HK-2 (cell line): ENCODE measurements around the gene PIRT.

Experiments used
- DNase-seq: peaks from one replicate; pipeline ENCODE4 v3.0.0-alpha.2; 2018; ENCODE audit not compliant: unreplicated experiment

The PIRT gene

DNA sequence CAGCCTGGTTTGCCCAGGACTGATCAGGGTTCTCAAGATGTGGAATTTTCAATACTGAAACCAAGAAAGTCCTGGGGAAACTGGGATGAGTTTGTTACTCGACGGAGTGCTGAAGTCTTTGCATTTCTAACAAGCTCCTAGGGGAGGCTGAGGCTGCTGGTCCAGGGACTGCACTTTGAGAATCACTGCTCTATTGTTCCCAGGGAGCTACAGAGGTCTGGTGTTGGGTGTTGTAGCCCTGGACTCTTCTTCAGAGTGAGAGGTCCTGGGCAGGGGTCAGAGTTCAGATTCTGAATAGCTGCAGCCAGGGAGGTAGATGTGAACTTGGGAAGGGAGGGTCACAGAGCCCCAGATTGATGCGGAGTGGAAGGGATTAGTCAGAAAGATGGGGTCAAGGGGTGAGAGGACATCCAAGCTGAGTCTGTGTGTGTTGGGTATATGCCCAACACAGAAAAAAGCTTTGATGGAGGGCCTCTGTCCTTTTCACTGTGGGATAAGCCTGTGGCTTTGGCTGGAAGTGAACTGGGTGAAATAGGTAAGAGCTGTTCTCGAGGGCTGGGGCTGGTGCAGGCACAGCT, 48.1 kb downstream of the PIRT start:
- DNase-seq: no peak

DNA sequence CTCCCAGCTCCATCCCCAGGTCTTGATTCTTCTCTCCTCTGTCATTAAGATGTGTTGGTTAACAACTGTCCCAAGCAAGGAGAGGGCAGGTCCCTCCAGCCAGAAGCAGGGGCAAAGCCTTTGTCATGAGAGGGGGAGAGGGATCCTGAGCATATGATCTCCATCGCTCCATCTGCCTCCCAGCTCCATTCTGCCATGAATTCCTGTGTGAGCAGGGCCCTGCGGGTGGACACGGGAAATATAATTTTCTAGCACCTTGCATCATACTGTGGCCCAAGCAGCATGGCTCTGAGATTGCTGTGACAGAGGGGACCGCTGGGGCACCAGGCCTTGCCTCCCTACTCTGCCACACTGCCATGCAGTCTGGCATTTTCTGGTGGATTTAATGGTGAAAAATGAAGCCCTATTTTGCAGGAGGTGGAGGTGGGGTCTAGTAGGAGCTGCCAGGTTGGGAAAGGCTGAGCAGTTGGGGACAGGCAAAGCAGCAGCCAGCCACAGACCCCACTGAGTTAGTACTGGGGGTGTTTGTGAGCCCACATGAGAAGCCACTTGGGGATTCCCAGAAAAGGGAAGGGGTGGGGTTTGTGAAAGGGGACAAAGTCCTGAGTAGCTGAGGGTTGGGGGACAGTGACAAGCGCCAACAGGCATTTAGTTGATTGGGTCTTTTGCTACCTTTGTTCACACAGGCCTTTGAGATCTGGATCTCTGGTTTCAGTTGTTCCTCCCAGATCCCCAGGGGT, 50.4 kb downstream of the PIRT start:
- no peak for DNase-seq

DNA sequence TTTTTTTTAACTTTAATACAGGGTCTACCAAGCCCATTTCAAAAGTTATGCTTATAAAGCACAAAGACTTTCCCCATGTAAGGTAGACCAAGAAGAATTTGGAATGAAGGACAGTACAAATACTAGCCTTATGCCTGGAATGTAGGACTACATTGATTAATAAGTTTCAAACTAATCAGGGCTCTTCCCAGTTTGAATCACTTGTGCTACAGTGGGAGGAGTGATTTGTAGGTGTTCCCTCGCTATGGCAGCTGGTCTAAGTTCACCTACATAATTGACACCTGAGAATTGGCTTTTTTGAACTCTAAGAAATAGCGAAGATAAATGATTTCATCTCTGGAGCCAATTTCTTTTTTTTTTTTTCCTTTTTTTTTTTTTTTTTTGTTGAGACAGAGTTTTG, 52.6 kb downstream of the PIRT start:
- DNase-seq: no peak

DNA sequence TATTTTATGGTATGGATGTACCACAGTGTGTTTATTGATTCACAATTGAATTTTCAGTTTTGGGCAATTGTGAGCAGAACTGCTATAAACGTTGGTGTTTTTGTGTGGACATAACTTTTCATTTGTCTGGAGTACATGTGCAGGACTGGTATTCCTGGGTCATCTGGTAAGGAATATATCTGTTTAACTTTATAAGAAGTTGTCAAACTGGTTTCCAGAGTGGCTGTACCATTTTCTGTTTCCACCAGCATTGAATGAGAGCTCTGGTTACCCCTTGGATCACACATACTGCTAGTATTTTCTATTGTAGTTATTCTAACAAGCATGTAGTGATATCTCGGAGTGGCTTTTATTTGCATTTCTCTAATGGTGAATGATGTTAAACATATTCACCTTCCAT, 58.3 kb downstream of the PIRT start:
- DNase-seq: no peak

DNA sequence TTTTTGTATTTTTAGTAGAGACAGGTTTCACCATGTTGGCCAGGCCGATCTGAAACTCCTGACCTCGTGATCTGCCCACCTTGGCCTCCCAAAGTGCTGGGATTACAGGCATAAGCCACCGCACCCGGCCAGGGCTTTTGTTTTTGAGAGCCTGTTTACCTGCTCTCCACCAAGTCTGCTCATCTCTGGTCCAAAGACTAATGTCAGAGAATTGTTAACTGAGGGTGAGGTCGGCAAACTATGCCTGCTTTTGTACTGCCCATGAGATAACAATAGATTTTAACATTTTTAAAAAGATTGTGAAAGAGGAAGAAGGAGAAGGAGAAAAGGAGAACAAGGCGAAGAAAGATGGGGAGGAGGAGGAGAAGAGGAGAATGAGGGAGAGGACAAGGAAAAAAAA, 60.0 kb downstream of the PIRT start:
- DNase-seq: no peak

DNA sequence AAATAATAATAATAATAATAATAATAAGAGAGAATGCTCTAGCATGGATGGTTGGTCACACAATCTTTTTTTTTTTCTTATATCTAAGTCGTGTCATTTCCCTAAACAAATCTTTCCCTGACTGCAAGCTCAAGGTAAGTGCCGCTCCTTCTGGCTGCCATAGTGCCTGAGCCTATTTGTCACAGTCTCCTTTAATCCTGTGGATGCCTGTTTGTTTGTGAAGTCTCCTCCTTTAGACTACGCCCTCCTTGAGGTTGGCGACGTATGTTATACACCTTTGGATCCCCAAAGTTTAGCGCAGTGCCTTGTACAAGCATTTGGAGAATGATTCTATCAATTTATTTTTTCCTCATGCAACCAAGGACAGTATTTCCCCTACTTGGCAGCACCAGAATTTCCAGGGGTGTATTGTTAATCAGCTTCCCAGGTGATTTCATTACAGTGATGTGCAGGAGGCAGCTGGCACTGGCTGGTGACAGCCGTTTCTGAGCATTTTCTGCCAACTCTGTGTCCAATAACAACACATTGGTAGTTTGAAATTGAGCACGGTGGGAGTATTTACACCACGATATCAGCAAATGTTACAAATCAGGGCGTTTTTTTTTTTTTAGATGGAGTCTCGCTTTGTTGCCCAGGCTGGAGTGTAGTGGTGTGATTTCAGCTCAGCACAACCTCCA, 60.6 kb downstream of the PIRT start:
- DNase-seq: no peak

DNA sequence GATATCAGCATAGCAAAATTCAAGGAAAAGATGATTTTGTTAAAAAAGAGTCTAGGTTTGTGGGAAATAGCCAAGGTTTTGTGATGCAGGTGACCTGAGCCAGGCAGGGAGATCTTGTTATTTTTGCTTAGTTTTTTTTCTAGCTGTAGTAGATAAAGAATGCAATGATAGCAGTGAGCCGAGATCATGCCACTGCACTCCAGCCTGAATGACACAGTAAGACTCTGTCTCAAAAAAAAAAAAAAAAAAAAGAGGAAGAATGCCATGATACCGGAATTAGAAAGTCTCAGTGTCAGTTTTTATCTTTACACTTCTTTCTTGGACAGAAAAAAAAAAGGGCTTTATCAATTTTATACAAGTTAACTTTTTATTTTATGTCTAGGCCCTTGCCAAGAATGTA, 61.5 kb downstream of the PIRT start:
- no peak for DNase-seq

DNA sequence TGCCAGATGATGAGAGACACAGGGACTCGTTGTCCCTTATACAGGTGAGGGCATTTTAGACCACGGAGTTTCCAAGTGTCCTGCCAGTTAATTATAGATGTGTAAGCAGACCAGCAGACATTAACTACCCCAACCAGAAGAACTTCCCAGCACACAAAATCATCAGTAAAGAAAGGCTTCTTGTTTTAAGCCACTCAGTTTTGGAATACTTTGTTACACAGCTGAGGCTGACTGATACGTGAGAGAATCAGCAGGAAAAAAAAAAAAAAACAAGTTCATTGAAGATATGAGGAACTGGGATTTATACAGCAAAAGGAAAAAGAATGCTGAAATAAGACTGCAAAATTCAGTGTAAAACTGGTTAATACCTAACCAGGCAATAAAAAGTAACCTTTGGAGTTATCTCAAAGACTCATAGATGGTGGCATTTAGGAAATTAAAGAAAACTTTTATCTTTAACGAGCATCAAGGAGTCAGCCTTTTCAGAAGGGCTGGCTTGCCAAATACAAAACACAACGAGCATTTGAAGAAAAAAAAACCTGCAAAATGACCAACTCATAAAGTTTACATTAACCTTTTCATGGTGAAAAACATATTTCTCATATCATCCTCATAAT, 62.0 kb downstream of the PIRT start:
- DNase-seq: no peak

DNA sequence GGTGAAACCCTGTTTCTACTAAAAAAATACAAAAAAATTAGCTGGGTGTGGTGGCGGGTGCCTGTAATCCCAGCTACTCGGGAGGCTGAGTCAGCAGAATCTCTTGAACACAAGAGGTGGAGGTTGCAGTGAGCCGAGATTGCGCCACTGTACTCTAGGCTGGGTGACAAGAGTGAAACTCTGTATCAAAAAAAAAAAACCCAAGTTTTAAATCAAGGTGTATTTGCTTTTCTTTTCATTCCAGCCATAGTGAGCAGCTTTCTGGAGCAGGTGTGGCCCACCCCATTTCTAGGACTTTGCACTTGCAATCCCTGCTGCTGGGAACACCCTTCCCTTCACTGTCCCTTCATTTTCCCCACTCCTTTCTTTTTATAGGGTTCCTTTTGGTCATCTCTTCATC, 62.8 kb downstream of the PIRT start:
- DNase-seq: no peak

DNA sequence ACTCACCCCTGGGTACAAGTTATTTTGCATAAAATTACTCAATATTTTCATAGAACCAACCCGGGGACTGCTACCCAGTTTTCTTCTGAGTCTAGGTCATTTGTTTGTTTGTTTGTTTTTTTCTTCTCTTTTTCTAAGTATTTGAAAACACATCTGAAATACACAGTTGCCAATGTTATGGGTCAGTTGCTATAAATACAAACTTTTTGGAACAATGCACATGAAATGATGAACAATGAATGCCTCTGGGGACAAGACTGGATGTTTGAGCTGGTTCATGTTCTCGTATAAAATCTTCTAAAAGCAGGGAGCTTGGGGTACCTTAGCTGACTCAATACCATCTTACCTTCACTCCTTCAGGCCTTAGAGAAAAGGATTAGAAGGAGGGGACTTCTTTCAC, 64.5 kb downstream of the PIRT start:
- DNase-seq: no peak
